Vagina (tissue), 2 donors: ENCODE measurements around the gene RNF135. TPM values are rescaled to one million over a fixed set of nuclear protein-coding genes. Genes with fewer than 3 reads are reported as not detected.
A peak's percentile ranks its signal among the peaks of the same experiment; 100 is the strongest.
"Not testable (repeated sequence)": the region's sequence is repeated elsewhere in the genome, so short reads cannot be mapped to it uniquely, and the experiment has no call there.

Experiments
- DNase-seq, 2 donors: peaks; one replicate each; pipeline ENCODE4 v3.0.0-alpha.2; 2017; ENCODE audit errors: extremely low spot score in 2 of 2
- H3K27ac ChIP-seq: fragments of 200-600 bp; sonication (generic); one replicate; pipeline ENCODE4 v1.5.1; 2019
- H3K27me3 ChIP-seq: fragments of 200-600 bp; sonication (generic); one replicate; pipeline ENCODE4 v1.5.1; 2019
- H3K36me3 ChIP-seq, 2 donors: fragments of 200-600 bp; sonication (generic); one replicate each; pipeline ENCODE4 v1.5.1; 2017 to 2019
- H3K4me1 ChIP-seq: fragments of 200-600 bp; sonication (generic); one replicate; pipeline ENCODE4 v1.5.1; 2019
- H3K4me3 ChIP-seq, 2 donors: fragments of 200-600 bp; sonication (generic); 1 replicate in 1 of 2; 2 replicates in 1 of 2; pipeline ENCODE4 v1.5.1; 2016 to 2019
- H3K9me3 ChIP-seq: fragments of 200-600 bp; sonication (generic); one replicate; pipeline ENCODE4 v1.5.1; 2019
- CTCF ChIP-seq, 3 experiments: fragments of 450-650 bp in 2 of 3; fragments of 200-600 bp in 1 of 3; sonication (generic) in 1 of 3; IDR thresholded peaks; one replicate each; pipeline ENCODE4 v1.5.1; 2017 to 2019; ENCODE audit warnings: antibody characterized with exemption in 3 of 3, mild to moderate bottlenecking in 2 of 3, moderate library complexity in 2 of 3
- POLR2A ChIP-seq, 2 donors: fragments of 450-650 bp; IDR thresholded peaks; one replicate each; pipeline ENCODE4 v1.6.1; 2017; ENCODE audit warnings: antibody characterized with exemption in 2 of 2, mild to moderate bottlenecking in 2 of 2, moderate library complexity in 2 of 2
- POLR2AphosphoS5 ChIP-seq, 2 donors: sonication (generic); formaldehyde crosslinking; IDR thresholded peaks; one replicate each; pipeline ENCODE4 v1.9.0; 2017; ENCODE audit warnings: antibody characterized with exemption in 2 of 2, mild to moderate bottlenecking in 2 of 2, low read depth in 1 of 2; ENCODE audit not compliant: insufficient read depth in 1 of 2
- intact Hi-C: fragments of 100-400 bp; cut with DNase I; formaldehyde crosslinking; loops from one replicate; pipeline ENCODE4 v1.15.1; 2023
- total RNA-seq: library from RNA; depleted of rRNA; stranded (reverse); fragments of >200 nt; gene quantifications from one replicate; pipeline ENCODE4 v1.2.3, GENCODE V29; 2016

The RNF135 gene
- total RNA-seq, 1 donor from 2014 or later = 21.1 TPM

- intact Hi-C loops = no loop called here
- H3K36me3 ChIP-seq = no peaks in the 10 kb centered on the region
- H3K9me3 ChIP-seq = no peaks in the 10 kb centered on the region
- H3K27me3 ChIP-seq = no peaks in the 10 kb centered on the region
- H3K4me3 ChIP-seq = no peak overlapping the region
- DNase-seq = no peak
- TF ChIP-seq POLR2A (IDR thresholded peaks at IDR 0.05) = no peak
- TF ChIP-seq CTCF (IDR thresholded peaks at IDR 0.05) = no peak
- no peak for TF ChIP-seq POLR2AphosphoS5 (IDR thresholded peaks at IDR 0.05; ENCODE audit: insufficient read depth in 1 of 2, low read depth in 1 of 2)
- peaks cover 6% of the 10 kb centered on the region for H3K4me1 ChIP-seq
- H3K27ac ChIP-seq = peak overlapping the region; percentile 44
These were observed 14.0 kb upstream of the RNF135 start for GRCh38 chr17:30956764-30957374.

- Histone ChIP-seq H3K9me3 (no peaks in the 10 kb centered on the region), H3K36me3 (no peaks in the 10 kb centered on the region), H3K27me3 (no peaks in the 10 kb centered on the region), H3K4me1 (peaks cover 6% of the 10 kb centered on the region), H3K27ac (no peak overlapping the region), H3K4me3 (no peak overlapping the region)
- no peak for DNase-seq
- TF ChIP-seq CTCF (IDR thresholded peaks at IDR 0.05) = no peak
- no peak for TF ChIP-seq POLR2AphosphoS5 (IDR thresholded peaks at IDR 0.05; ENCODE audit: insufficient read depth in 1 of 2, low read depth in 1 of 2)
- TF ChIP-seq POLR2A (IDR thresholded peaks at IDR 0.05) = no peak
- intact Hi-C loops = no loop called here
These were observed 13.1 kb upstream of the RNF135 start for GRCh38 chr17:30957741-30958140.

GRCh38 chr17:30958187-30958586, 12.7 kb upstream of the RNF135 start:
- intact Hi-C loops = no loop called here
- Histone ChIP-seq H3K4me1 (peaks cover 6% of the 10 kb centered on the region), H3K27ac (no peak overlapping the region), H3K9me3 (no peaks in the 10 kb centered on the region), H3K4me3 (no peak overlapping the region), H3K27me3 (no peaks in the 10 kb centered on the region), H3K36me3 (no peaks in the 10 kb centered on the region)
- TF ChIP-seq POLR2A (IDR thresholded peaks at IDR 0.05) (no peak), CTCF (IDR thresholded peaks at IDR 0.05) (no peak), POLR2AphosphoS5 (IDR thresholded peaks at IDR 0.05; ENCODE audit: insufficient read depth in 1 of 2, low read depth in 1 of 2) (no peak)
- DNase-seq = no peak

GRCh38 chr17:30961209-30962188, 9.3 kb upstream of the RNF135 start:
- Histone ChIP-seq H3K9me3 (no peaks in the 10 kb centered on the region), H3K36me3 (no peaks in the 10 kb centered on the region), H3K4me3 (no peak overlapping the region), H3K27me3 (no peaks in the 10 kb centered on the region), H3K4me1 (peaks cover 6% of the 10 kb centered on the region), H3K27ac (no peak overlapping the region)
- TF ChIP-seq CTCF (IDR thresholded peaks at IDR 0.05) = no peak
- TF ChIP-seq POLR2A (IDR thresholded peaks at IDR 0.05) = no peak
- no peak for TF ChIP-seq POLR2AphosphoS5 (IDR thresholded peaks at IDR 0.05; ENCODE audit: insufficient read depth in 1 of 2, low read depth in 1 of 2)
- DNase-seq = no peak
- intact Hi-C loops = no loop called here

GRCh38 chr17:30964312-30964711, 6.5 kb upstream of the RNF135 start:
- H3K27ac ChIP-seq, H3K36me3 ChIP-seq, H3K4me3 ChIP-seq, intact Hi-C loops, H3K27me3 ChIP-seq, DNase-seq, H3K4me1 ChIP-seq, H3K9me3 ChIP-seq: not testable (repeated sequence)
